Measurements from ENCODE around the gene C13orf42. TPM values are rescaled to one million over a fixed set of nuclear protein-coding genes. Genes with fewer than 3 reads are reported as not detected.

C13orf42 gene
- total RNA-seq, 1 experiment from 2014 or later, result 8.2 TPM

- POLR2A ChIA-PET, result no interaction called here
- DNase-seq (ENCODE audit: low spot score), result no peak
- no peak for TF ChIP-seq OVOL2 (CRISPR knock-in tag; IDR thresholded peaks at IDR 0.05; ENCODE audit: borderline replicate concordance)
- no peak for TF ChIP-seq ZNF281 (CRISPR knock-in tag; IDR thresholded peaks at IDR 0.05)
- TF ChIP-seq NFE2L1 (CRISPR knock-in tag; IDR thresholded peaks at IDR 0.05), result no peak
- no peak for TF ChIP-seq ATF2 (CRISPR knock-in tag; IDR thresholded peaks at IDR 0.05; ENCODE audit: borderline replicate concordance, low read depth)
- no peak for TF ChIP-seq ETV6 (CRISPR knock-in tag; IDR thresholded peaks at IDR 0.05)
- no peak for TF ChIP-seq MYBL2 (CRISPR knock-in tag; IDR thresholded peaks at IDR 0.05)
- no peak for TF ChIP-seq AFF4 (CRISPR knock-in tag; IDR thresholded peaks at IDR 0.05; ENCODE audit: borderline replicate concordance)
- TF ChIP-seq ATF6 (CRISPR knock-in tag; IDR thresholded peaks at IDR 0.05), result no peak
- TF ChIP-seq AR (CRISPR knock-in tag; IDR thresholded peaks at IDR 0.05), result no peak
- TF ChIP-seq ZBTB21 (CRISPR knock-in tag; IDR thresholded peaks at IDR 0.05; ENCODE audit: borderline replicate concordance), result no peak
- Mint-ChIP-seq H3K4me1 (peaks cover 21% of the 10 kb centered on the region), H3K27ac (no peak overlapping the region), H3K4me3 (no peak overlapping the region), H3K27me3 (ENCODE audit: low read depth) (no peaks in the 10 kb centered on the region), H3K36me3 (no peaks in the 10 kb centered on the region), H3K9me3 (no peaks in the 10 kb centered on the region)
- CTCF ChIA-PET, result interaction anchor here (0.7 to 4.0 kb wide), 11 partner anchors 11 to 265 kb away, joined by 3 to 19 read pairs (median 5); no protein-coding TSS in a partner anchor
- no peak for ATAC-seq
Observed at GRCh38 chr13:51065372-51066090, 45.5 kb downstream of the C13orf42 start.

GRCh38 chr13:51064753-51065152, 46.3 kb downstream of the C13orf42 start:
- DNase-seq (ENCODE audit: low spot score), result no peak
- peaks cover 17% of the 10 kb centered on the region for H3K4me1 Mint-ChIP-seq
- H3K9me3 Mint-ChIP-seq, result no peaks in the 10 kb centered on the region
- no peaks in the 10 kb centered on the region for H3K27me3 Mint-ChIP-seq (ENCODE audit: low read depth)
- H3K27ac Mint-ChIP-seq, result no peak overlapping the region
- POLR2A ChIA-PET, result no interaction called here
- CTCF ChIA-PET, result no interaction called here
- ATAC-seq, result no peak
- H3K4me3 Mint-ChIP-seq, result no peak overlapping the region
- H3K36me3 Mint-ChIP-seq, result no peaks in the 10 kb centered on the region
- TF ChIP-seq ERG (CRISPR knock-in tag; IDR thresholded peaks at IDR 0.05) (no peak), ATF2 (CRISPR knock-in tag; IDR thresholded peaks at IDR 0.05; ENCODE audit: borderline replicate concordance, low read depth) (no peak), NFE2L1 (CRISPR knock-in tag; IDR thresholded peaks at IDR 0.05) (no peak), HMGA2 (CRISPR knock-in tag; IDR thresholded peaks at IDR 0.05) (no peak), ZSCAN18 (CRISPR knock-in tag; IDR thresholded peaks at IDR 0.05) (no peak), ZNF396 (CRISPR knock-in tag; IDR thresholded peaks at IDR 0.05; ENCODE audit: borderline replicate concordance) (no peak), IRF2 (CRISPR knock-in tag; IDR thresholded peaks at IDR 0.05; ENCODE audit: borderline replicate concordance, low read depth) (no peak), ZNF121 (CRISPR knock-in tag; IDR thresholded peaks at IDR 0.05) (no peak)

All from WTC11 (cell line).